Amygdala (tissue), 56 donors: ENCODE measurements around the gene MESD.

Experiments used
- DNase-seq, 56 donors: peaks; one replicate each; lab custom pipeline; 2025; lab: John Stamatoyannopoulos, UW

The MESD gene

DNA sequence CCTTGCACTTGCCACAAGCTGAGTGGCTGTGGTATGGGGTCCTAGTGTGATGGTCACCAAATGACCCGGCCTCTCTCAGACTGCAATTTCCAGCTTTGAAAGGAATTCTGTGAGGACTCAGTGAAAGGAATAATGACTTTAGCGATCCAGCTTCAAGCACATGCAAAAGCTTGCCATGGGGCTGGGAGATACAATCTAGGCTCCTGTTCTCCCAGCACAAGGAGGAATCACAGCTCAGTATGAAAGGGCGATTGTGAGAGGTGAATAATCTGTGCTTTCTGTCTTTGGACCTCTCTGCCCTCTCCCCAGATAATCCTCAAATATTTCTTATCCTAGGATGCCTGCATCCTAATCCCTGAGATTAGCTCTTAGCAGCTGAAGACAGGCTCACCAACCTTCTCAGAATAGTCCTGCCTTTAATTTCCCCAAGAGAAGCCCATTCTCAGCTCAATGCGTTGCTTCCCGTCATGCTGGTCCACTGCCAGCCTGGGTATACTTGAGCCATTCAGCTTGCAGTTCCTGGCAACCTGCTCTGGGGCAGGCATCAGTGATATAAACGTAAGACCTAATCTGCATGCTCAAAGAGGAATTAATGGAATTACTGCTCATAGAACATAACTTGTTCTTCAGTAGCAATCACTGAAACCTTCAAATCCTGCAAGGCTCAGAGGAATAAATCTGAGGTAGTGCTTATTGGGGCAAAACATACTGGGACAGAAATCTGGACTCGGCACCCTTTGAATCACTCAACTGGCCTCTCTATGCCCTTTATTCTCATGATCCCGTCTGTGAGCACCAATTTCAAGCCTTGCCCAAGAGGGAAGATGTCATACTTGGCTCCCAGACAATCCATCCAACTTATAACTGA lies 26.2 kb upstream of the MESD start:
- DNase-seq, result peak in 41 of 56 donors; percentile 11 to 76 (median 43)

DNA sequence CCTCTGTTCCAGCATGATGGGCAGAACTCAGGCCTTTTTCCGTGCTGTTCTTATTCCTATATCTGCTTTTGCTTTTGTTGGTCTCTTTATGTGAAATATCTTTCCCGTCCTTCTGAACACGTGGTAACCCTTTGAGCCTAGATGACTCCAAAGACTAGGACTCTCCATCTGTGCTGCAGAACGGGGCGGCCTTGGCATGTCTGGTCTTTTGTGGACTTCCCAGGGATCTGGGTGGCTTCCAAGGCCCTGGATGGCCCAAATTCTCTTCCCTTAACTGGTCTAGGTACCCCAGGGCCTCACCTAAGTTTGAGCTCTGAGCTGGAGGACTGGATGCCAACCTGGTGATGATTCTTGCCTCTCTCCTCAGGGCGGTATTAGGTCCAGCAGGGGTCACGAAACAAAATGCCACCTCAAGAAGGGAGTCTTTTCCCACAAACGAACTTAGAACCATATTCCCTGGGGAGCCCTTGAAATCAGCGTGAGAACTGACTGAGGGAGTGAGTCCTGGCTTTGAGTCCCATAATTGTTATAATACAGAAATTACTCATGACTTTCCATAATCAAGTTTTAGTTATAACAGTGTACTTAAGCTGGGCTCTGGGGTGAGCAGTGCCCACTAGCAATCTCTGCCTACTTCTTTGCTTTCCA lies 25.0 kb upstream of the MESD start:
- no peak for DNase-seq

DNA sequence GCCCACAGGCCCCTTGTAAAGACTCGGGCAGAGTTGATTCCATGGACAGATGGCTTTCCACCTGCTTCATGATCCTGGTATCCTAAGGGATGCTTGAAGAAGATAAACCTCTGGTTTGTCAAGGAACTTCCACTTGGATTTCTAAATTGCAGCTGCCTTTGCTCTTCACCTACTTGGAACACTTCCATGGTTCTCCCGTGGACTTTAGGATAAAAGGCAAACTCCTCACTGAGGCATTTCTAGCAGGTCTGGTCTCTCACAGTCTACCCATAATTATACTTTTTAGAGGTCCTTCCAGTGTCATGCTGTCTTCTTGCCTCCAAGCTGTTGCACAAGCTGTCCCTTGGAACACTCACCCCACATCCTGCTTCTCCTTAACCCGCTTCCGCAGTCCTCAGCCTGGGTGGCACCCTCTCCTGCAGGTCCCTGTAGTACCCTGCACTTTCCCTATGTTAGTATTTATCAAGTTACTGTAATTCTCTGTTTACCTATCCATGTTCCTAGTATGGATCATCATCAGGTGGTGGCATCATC lies 23.8 kb upstream of the MESD start:
- DNase-seq, result no peak

DNA sequence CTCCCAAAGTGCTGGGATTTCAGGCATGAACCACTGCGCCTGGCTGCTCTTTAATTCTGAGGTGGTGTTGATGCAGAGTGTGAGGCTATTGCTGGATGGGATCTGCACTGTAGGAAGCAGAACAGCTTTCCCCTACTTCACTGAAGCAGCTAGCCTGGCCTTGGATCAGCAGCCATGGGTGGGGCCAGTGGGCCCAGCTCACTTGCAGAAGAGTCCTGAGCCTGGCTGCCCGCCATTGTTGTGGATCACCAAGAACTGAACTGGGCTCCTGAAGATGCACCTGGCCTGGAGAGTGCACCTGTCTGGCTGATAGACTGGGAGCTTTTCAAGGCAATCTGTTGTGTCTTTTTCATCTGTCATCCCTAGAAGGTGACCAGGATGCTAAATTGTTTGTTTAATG lies 23.0 kb upstream of the MESD start:
- no peak for DNase-seq

DNA sequence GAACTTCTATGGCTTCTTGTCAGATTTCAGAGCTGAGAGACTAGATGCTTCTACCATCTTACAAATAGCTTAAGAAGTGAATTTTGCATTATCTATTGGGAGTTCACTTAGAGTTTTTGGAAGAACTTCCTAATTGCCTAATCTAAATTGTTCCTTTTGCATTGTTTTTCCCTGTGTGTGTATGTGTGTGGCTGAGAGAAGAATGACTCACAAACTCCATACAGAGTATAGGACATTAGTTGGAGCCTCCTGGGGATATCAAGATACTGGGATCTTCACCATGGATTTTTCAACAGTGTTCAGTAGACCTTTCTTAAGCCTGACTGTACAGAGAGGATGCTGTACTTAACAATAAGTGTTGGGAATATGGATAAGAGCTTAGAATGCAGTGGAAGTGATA lies 22.0 kb upstream of the MESD start:
- DNase-seq, result no peak

DNA sequence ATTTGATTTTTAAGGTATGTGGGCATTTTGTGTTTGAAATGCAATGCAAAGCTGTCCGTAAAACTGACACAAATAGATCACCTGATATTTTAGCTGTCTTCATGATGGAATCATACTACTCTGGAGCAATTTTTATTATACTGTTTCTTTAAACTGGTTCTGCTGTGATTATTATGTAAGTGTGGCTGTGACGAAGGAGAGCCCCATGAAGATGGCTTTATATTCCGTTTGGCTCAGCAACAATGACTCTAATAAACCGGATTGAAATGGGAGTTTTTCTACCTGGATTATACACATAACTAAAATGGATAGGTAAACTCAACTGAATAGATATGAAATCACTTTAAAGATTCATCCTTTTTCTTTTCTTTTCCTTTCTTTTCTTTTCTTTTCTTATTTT lies 20.5 kb upstream of the MESD start:
- DNase-seq, result no peak

DNA sequence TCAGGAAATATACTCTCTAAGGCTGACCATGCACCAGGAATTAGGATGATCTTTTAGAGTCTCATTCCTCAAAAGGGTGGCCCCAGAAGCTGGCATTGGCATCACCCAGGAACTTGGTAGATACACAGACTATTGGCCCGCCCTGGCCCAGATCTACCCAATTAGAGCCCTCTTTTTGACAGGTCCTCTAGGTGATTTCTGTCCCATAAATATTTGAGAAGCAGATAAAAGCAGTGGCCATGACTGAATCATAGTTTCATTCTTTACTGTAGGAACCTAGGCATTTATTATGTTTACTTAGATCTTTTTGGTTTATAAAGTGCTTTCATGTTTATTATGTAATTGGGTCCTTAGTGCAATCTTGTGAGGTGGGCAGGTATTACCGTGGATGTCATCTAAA lies 18.7 kb upstream of the MESD start:
- no peak for DNase-seq

DNA sequence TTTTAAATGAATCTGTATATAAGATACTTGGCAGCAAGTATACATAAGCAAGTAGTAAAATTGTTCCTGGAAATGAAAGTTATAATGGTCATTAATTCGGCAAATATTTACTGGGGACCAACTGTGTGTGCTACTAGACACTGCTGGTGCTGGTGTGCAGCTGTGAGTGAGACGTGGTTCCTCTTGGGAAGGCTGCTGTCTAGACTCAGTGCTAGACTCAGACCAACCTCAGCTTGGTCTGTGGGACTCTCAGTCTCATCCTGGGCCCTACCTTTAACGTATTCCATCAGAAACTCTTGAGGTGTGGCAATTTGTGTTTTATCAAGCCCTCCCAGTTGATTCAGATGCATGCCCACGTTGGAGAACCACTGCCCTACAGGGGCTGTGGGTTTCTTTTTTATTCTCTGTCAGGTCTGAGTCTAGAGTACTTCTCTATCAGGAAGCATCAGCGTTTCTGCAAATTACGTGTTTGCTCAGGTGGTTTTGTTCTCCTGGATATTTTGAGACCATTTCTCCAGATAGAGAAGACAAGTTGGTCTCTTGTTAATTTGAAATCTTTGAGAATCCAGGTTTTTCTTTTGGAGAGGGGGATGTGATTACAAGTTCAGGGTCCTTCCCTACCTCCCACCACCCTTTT lies 17.9 kb upstream of the MESD start:
- no peak for DNase-seq

DNA sequence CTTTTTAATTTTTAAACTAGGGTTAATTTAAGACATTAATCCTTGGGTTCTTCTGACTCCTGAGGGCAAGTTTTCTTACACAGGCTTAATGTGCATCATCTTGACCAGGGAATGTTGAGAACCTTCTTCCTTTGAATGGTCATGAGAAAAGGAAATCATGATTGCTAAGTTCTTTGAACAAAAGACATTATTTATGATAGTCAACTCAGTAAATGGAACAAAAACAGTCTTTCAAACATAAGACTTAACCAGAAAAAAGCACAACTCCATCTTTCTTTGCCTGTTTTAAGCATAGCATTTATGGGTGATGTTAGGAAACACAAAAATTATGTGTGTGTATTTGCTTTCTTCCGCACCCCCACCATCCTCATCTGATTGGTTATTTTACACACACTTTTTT lies 16.5 kb upstream of the MESD start:
- DNase-seq, result no peak

DNA sequence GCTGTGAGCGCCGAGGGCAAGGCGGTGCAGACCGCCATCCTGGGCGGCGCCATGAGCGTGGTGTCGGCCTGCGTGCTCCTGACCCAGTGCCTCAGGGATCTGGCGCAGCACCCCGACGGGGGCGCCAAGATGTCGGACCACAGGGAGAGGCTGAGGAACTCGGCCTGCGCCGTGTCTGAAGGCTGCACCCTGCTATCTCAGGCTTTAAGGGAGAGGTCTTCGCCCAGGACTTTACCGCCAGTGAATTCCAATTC lies 13.4 kb upstream of the MESD start:
- no peak for DNase-seq

DNA sequence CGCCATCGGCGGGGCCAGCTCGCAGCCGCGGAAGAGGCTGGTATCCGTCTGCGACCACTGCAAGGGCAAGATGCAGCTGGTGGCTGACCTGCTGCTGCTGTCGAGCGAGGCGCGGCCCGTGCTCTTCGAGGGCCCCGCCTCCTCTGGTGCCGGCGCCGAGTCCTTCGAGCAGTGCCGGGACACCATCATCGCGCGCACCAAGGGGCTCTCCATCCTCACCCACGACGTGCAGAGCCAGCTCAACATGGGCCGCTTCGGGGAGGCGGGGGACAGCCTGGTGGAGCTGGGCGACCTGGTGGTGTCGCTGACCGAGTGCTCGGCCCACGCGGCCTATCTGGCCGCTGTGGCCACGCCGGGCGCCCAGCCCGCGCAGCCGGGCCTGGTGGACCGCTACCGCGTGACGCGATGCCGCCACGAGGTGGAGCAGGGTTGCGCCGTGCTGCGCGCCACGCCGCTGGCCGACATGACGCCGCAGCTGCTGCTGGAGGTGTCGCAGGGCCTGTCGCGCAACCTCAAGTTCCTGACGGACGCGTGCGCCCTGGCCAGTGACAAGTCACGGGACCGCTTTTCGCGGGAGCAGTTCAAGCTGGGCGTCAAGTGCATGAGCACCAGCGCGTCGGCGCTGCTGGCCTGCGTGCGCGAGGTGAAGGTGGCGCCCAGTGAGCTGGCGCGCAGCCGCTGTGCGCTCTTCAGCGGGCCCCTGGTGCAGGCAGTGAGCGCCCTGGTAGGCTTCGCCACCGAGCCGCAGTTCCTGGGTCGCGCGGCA lies 12.9 kb upstream of the MESD start:
- no peak for DNase-seq

DNA sequence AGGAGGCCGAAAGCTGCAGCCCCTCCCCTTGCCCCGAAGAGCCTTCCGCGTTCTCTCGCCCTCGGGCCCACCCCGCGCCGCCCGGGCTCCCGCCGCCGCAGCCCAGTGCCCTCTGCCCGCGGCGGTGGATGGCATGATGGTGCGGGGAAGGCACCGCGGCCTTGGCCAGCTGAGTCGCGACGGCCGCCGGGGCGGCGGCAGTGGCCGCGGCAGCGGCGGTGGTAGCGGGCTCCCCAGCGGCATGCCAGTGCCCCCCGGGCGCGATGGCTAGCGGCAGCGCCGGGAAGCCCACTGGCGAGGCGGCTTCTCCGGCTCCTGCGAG lies 12.4 kb upstream of the MESD start:
- DNase-seq, result no peak

DNA sequence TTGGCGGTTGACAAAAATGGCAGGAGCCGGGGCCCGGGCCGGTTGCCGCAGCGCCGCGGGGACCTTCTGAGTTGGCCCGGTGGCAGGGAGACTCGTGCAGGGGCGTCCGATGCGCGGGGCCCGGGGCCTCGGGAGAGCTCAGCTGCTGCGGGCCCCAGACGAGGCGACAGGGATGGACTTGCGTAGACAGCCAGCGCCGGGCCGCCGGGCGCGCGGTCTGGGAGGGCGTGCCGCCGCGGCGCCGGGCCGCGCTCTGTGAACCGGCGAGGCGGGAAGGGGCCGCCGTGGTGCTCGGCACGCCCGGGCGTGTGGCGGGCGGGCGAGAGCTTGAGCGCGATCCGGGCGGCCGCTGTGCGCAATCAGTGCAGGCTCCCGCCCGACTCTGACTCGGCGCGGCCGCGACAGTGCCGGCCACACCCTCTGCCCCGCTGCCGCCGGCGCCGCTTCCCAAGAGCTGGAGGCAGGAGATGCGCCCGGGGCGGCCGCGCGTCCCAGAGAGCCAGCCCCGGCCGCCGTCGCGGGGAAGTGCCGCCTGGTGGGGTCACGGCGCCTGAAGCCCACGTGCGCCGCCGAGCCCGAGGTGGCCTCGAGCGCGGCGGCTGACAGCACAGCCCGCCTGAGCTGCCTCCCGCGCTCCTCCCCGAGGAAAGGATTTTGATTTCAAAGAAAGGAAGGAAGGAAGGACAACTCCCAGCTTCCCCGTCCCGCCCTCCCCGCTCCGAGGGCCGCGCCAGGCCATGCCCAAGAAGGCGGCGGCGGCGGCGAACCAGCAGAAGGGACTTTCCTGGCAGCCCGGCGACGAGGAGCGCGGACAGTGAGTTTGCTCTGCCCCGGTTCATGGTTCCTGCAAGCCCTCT lies 11.8 kb upstream of the MESD start:
- peak in 21 of 56 donors; percentile 13 to 76 (median 54) for DNase-seq

DNA sequence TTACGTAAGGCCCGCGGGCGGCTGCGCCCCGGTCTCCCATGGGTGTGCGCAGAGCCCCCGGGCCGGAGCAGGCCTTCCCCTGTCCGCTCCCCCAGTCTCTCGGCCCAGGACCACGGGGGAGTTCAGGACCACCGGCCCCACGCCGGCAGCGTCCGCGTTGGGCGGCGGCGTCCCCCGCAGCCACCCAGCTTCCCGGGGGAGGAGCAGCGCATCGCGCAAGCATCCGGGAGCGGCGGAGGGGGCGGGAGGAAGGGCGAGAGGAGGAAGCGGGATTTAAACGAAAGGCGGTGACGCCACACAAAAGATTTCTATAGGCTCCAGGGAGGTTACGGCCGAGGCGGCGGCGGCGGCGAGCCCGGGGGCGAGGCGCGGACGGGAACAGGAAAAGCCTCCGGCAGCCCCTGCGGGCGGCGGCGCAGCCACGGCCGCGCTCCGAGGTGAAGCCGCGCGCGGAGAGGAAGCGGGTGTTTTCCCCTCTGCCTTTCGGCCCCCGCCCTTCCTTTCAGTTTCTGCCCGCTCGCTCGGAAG lies 11.1 kb upstream of the MESD start, which contains the start of gene TLNRD1:
TSS of gene TLNRD1 (plus strand) at position 300 of the 528 bp plus-strand sequence. CDS start 1,349 bp downstream, outside the sequence.
- peak in 53 of 56 donors; percentile 28 to 84 (median 70) for DNase-seq

DNA sequence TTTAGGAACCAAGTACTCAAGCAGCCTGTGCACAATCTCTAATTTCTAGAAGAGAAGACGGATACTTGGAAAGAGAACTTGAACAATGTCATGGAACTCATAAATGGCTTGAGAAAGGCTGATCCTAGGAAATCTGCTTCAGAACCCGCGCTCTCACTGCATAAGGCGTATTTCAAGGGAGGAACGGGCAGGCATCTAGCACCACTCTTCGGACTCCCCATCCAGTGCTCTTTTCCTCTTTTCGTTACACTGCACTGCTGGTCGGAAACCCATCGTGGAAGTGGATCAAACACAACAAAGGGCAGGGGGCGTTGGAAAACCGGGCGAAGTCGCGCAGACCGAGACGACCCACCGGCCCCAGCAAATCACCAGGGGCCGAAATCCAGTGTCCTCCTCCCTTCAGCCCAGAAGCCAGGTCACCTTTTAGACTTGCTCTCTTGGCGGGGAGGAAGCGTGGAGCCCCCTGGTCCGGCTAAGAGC lies 10.6 kb upstream of the MESD start:
- DNase-seq, result peak in 8 of 56 donors; percentile 32 to 61 (median 46)

DNA sequence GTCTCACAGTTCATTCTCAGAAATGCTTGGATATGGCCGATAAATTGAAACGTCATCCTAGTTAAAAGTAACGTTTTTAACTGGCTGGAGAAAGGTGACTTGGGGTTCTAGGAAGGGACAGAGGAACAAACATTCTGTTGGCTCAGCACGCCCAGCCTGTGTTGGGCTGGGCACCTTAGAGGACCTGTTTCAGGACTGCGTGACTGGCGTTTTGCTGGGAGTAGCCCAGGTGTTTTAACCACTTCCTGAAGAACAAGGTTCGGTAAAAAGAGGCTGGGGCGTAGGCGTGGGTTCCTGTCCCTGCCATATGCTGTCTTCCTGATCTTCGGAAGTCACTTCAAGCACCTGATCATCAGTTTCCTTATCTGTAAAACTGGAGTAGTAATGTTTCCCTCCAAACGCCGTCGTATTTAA lies 10.0 kb upstream of the MESD start:
- no peak for DNase-seq

DNA sequence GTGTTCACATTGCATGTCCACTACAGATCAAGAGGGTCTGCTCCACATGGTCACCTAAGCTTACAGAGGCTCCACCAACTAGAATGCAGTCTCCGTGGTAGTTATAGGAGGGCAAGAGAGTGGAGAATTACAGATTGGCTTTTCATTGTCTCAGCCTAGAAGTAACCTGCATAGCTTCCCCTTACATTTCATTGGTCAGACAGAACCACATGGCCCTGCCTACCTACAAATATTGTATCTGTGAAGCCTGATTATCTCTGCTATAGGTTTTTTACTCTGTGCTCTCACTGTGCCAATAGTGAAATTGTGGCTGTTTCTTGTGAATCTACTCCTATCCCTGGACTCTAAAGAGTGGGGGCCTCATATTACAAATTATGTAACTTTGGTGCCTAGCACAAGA lies 8.6 kb upstream of the MESD start:
- DNase-seq, result no peak

DNA sequence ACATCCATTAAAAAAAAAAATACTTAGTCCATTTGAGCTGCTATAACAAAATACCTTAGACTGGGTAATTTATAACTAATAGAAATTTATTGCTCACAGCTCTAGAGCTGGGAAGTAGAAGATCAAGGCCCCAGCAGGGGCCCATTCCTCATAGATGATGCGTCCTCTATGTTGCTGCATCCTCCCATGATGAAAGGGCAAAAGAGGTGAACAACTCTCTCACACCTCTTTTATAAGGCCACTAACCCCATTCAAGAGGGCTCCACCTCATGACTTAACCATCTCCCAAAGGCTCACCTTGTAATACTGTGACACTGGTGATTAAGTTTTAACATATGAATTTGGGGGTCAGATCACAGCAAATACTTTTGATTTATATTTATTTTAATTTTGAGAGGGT lies 8.1 kb upstream of the MESD start:
- DNase-seq, result no peak

DNA sequence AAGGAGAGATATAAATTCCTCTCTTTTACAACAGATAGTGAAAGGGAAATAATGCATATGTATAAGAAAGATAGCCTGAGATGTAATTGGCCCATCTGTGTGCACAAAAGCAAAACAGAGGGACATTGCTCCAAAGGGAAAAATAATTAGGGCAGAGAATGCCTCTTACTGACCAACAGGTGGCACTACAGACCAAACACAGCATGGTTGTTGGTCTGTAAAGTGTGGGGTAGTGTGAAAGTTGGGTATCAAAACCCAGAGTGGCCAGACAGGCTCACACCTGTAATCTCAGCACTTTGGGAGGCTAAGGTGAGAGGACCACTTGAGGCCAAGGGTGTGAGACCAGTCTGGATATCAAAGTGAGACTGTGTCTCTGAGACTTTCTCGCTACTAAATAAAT lies 6.6 kb upstream of the MESD start:
- no peak for DNase-seq

DNA sequence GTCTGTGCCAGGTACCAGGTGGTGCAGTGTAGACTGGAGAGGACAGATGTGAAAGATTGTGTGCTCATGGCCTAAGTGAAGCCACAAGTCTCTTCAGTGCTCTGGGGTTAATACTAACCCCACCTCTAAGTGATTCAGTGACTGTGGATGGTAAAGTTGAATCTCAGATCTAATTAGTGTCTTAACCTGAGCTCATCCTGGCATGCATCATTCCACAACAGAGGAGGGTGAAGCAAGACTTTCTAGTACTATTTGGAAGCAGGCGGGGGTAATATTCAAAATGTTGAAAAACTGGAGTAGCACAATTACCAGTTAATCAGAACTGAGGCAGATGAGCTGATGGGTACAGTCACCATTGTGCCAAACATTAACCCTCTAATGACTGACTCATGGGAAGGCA lies 2.8 kb upstream of the MESD start:
- DNase-seq, result no peak
